Kidney tubule cell (primary cell): Measurements from ENCODE around the gene ARHGEF17.
A peak's percentile ranks its signal among the peaks of the same experiment; 100 is the strongest.

Experiments used
- DNase-seq: peaks from one replicate; pipeline ENCODE4 v3.0.0-alpha.2; 2018; ENCODE audit warnings: low spot score

The ARHGEF17 gene

GRCh38 chr11:73395297-73396208, 87.5 kb downstream of the ARHGEF17 start:
- no peak for DNase-seq

- no peak for DNase-seq
Observed at GRCh38 chr11:73396251-73396930, 88.3 kb downstream of the ARHGEF17 start.

- no peak for DNase-seq
Observed at GRCh38 chr11:73396985-73397384, 88.9 kb downstream of the ARHGEF17 start.

- no peak for DNase-seq
Observed at GRCh38 chr11:73397468-73398131, 89.5 kb downstream of the ARHGEF17 start.

- DNase-seq, result no peak
Observed at GRCh38 chr11:73398132-73398526, 90.1 kb downstream of the ARHGEF17 start.

- no peak for DNase-seq
Observed at GRCh38 chr11:73398721-73399120, 90.6 kb downstream of the ARHGEF17 start.

GRCh38 chr11:73399159-73399590, 91.1 kb downstream of the ARHGEF17 start:
- no peak for DNase-seq

GRCh38 chr11:73399636-73400035, 91.6 kb downstream of the ARHGEF17 start:
- no peak for DNase-seq

- DNase-seq, result no peak
Observed at GRCh38 chr11:73400293-73400692, 92.2 kb downstream of the ARHGEF17 start.

- no peak for DNase-seq
Observed at GRCh38 chr11:73401217-73401923, 93.3 kb downstream of the ARHGEF17 start.

GRCh38 chr11:73401924-73402833, 94.1 kb downstream of the ARHGEF17 start:
- DNase-seq, result no peak

GRCh38 chr11:73402834-73403185, 94.7 kb downstream of the ARHGEF17 start:
- DNase-seq, result peak; percentile 32

GRCh38 chr11:73403541-73403940, 95.5 kb downstream of the ARHGEF17 start:
- DNase-seq, result no peak

GRCh38 chr11:73404048-73404447, 96.0 kb downstream of the ARHGEF17 start:
- DNase-seq, result peak; percentile 62

- no peak for DNase-seq
Observed at GRCh38 chr11:73404506-73405145, 96.5 kb downstream of the ARHGEF17 start.

- no peak for DNase-seq
Observed at GRCh38 chr11:73405146-73405510, 97.1 kb downstream of the ARHGEF17 start.

GRCh38 chr11:73406131-73406530, 98.1 kb downstream of the ARHGEF17 start:
- no peak for DNase-seq

GRCh38 chr11:73406619-73407018, 98.5 kb downstream of the ARHGEF17 start:
- DNase-seq, result no peak

GRCh38 chr11:73409431-73409830, 101.4 kb downstream of the ARHGEF17 start:
- no peak for DNase-seq

GRCh38 chr11:73410627-73411026, 102.6 kb downstream of the ARHGEF17 start:
- no peak for DNase-seq

- no peak for DNase-seq
Observed at GRCh38 chr11:73411031-73411430, 103.0 kb downstream of the ARHGEF17 start.
